HFFc6 (cell line): ENCODE measurements around the gene MMD. TPM values are rescaled to one million over a fixed set of nuclear protein-coding genes. Genes with fewer than 3 reads are reported as not detected.
"Not testable (repeated sequence)": the region's sequence is repeated elsewhere in the genome, so short reads cannot be mapped to it uniquely, and the experiment has no call there.

Source experiments
- DNase-seq: peaks from one replicate; pipeline ENCODE4 v3.0.0-alpha.2; 2018
- H3K27ac Mint-ChIP-seq: 2 replicates; pipeline ENCODE4 v1.8.0; 2020; ENCODE audit warnings: mild to moderate bottlenecking, mixed read lengths
- H3K27me3 Mint-ChIP-seq: 2 replicates; pipeline ENCODE4 v1.8.0; 2021; ENCODE audit warnings: mild to moderate bottlenecking, moderate library complexity, mixed read lengths; ENCODE audit not compliant: insufficient read depth
- H3K36me3 Mint-ChIP-seq: 2 replicates; pipeline ENCODE4 v1.8.0; 2021; ENCODE audit warnings: low read depth, mixed read lengths
- H3K4me1 Mint-ChIP-seq: 2 replicates; pipeline ENCODE4 v1.8.0; 2020; ENCODE audit warnings: low read depth, mixed read lengths
- H3K4me3 Mint-ChIP-seq: 2 replicates; pipeline ENCODE4 v1.8.0; 2020; ENCODE audit warnings: mild to moderate bottlenecking, moderate library complexity, mixed read lengths
- H3K9me3 Mint-ChIP-seq: 2 replicates; pipeline ENCODE4 v1.8.0; 2020; ENCODE audit warnings: mild to moderate bottlenecking, mixed read lengths
- total RNA-seq, 6 experiments: library from RNA; stranded (reverse); fragmentation: NEBNext Ultra II Directional; extraction: Animal tissue kit (Norgen Biotek cat#: 25700); gene quantifications; 2 replicates in 1 of 6; 3 replicates in 5 of 6; pipeline ENCODE4 v1.2.3, GENCODE V29; 2021
- TF ChIP-seq, protein P1 (sequence below): fragments of 200-600 bp; sonication (generic); IDR thresholded peaks from 2 replicates; pipeline ENCODE4 v1.5.0; 2021; ENCODE audit warnings: antibody characterized with exemption, mild to moderate bottlenecking

MMD gene
- total RNA-seq, 6 experiments from 2014 or later, result 2.1 to 4.0 (median 3.6) TPM

DNA sequence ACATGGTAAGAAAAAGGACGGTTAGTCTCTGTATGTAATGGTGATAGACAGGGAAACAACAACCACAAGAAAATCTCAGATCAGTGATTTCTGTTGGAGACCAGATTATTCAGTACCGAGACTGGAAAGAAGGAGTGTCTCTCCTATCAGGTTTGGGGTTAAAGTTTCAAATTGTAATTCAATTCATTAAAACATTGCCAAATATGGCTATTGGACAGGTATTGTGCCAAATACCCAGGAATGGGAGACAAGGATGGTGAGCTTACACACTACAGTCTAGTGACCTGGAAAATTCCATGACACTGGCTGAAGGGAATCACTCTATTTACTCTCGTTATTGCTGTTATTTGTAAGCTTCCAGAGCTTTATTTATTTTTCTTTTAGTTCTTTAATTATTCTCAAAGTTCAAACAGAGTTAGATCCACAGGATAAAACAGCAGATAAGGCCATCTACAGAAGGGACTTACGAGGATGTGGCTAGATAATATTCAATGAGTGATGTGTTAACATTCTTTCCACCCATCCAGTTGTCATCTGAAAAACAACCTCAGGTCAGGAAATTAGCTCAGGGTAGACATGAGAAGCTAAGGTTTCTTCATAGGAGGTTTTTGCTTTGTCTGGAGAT is 25.1 kb upstream of the MMD start:
- Mint-ChIP-seq H3K36me3 (no peaks in the 10 kb centered on the region), H3K4me3 (no peak overlapping the region), H3K27ac (no peak overlapping the region), H3K27me3 (peaks cover 4% of the 10 kb centered on the region; the same call in 1 of the 2 replicates), H3K9me3 (no peaks in the 10 kb centered on the region), H3K4me1 (peaks cover 40% of the 10 kb centered on the region)
- DNase-seq, result no peak
- TF ChIP-seq, protein P1, sequence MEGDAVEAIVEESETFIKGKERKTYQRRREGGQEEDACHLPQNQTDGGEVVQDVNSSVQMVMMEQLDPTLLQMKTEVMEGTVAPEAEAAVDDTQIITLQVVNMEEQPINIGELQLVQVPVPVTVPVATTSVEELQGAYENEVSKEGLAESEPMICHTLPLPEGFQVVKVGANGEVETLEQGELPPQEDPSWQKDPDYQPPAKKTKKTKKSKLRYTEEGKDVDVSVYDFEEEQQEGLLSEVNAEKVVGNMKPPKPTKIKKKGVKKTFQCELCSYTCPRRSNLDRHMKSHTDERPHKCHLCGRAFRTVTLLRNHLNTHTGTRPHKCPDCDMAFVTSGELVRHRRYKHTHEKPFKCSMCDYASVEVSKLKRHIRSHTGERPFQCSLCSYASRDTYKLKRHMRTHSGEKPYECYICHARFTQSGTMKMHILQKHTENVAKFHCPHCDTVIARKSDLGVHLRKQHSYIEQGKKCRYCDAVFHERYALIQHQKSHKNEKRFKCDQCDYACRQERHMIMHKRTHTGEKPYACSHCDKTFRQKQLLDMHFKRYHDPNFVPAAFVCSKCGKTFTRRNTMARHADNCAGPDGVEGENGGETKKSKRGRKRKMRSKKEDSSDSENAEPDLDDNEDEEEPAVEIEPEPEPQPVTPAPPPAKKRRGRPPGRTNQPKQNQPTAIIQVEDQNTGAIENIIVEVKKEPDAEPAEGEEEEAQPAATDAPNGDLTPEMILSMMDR, result no peak

- not testable (repeated sequence) for H3K9me3 Mint-ChIP-seq, H3K27ac Mint-ChIP-seq, H3K36me3 Mint-ChIP-seq, H3K4me3 Mint-ChIP-seq, DNase-seq, H3K27me3 Mint-ChIP-seq
- peaks cover 34% of the 10 kb centered on the region for H3K4me1 Mint-ChIP-seq
Measured at GRCh38 chr17:55446004-55446403, 24.4 kb upstream of the MMD start.

DNA sequence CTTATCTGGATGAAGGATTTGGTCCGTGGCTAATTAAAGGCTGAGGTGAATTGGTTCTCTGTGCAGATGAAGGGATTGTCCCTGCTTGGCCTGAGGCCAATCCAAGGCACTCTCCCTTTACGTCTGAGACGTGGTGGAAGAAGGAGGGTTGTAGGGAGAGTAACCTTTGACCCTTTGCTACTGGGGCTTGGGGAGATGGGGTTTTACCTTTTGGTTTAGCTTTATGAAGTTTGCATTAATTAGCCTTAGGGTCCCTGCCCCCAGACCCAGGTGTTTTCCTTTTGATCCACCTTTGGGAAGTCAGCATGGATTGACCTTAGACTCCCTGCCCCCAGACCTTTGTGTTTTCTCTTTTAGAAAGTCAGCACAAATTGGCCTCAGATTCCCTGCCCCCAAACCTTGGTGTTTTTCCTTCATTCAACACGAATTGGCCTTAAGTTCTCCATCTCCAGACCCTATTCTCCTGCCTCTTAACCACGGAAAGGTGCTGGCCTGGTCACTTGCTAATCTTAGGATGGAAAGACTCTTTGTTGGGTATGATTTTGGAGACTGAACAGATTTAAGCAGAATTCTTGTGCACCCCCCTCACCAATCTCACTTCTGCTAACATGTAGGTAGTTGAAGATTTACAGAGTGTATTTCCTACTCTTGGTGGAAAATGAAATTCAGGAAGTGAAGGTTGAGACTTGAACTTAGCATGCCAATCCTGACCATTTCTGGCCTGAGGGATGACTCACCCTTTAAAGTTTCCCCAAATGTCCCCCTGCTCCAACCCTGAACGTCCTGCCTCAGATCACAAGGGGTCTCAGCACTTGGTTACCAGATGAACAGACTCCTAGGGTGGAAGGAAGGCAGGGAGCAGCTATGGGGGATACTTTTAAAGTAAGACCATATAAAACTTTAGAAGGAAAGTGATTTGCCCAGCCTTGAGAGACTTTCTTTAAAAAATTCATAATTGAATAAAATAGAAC is 23.1 kb upstream of the MMD start:
- H3K36me3 Mint-ChIP-seq, result no peaks in the 10 kb centered on the region

GRCh38 chr17:55443904-55444303 is 22.3 kb upstream of the MMD start:
- DNase-seq, result no peak
- Mint-ChIP-seq H3K27ac (no peak overlapping the region), H3K9me3 (no peaks in the 10 kb centered on the region), H3K36me3 (no peaks in the 10 kb centered on the region), H3K27me3 (peaks cover 9% of the 10 kb centered on the region), H3K4me3 (no peak overlapping the region), H3K4me1 (peaks cover 27% of the 10 kb centered on the region)
- TF ChIP-seq, protein P1, result no peak

More for the DNA sequence above, 23.1 kb upstream of the MMD start:
- no peak for DNase-seq
- peaks cover 25% of the 10 kb centered on the region for H3K4me1 Mint-ChIP-seq
- no peak overlapping the region for H3K27ac Mint-ChIP-seq
- H3K4me3 Mint-ChIP-seq, result no peak overlapping the region
- H3K9me3 Mint-ChIP-seq, result no peaks in the 10 kb centered on the region
- TF ChIP-seq, protein P1, result no peak
- peaks cover 4% of the 10 kb centered on the region; the same call in 1 of the 2 replicates for H3K27me3 Mint-ChIP-seq

- Mint-ChIP-seq H3K27ac (no peak overlapping the region), H3K4me3 (no peak overlapping the region), H3K4me1 (peaks cover 21% of the 10 kb centered on the region), H3K36me3 (no peaks in the 10 kb centered on the region), H3K9me3 (no peaks in the 10 kb centered on the region), H3K27me3 (peaks cover 9% of the 10 kb centered on the region)
- TF ChIP-seq, protein P1, result no peak
- no peak for DNase-seq
Measured at GRCh38 chr17:55442953-55443683, 21.5 kb upstream of the MMD start.
